ENCODE results near the gene CCDC175. TPM values are rescaled to one million over a fixed set of nuclear protein-coding genes. Genes with fewer than 3 reads are reported as not detected.

CCDC175 gene
- total RNA-seq, 1 donor from 2014 or later, result not detected

GRCh38 chr14:59482541-59483331, 93.9 kb downstream of the CCDC175 start:
- peak; percentile 56 for DNase-seq (ENCODE audit: low read depth, low spot score)

GRCh38 chr14:59481871-59482540, 94.6 kb downstream of the CCDC175 start:
- no peak for DNase-seq (ENCODE audit: low read depth, low spot score)

GRCh38 chr14:59481407-59481806, 95.2 kb downstream of the CCDC175 start:
- DNase-seq (ENCODE audit: low read depth, low spot score), result no peak

GRCh38 chr14:59480166-59480565, 96.4 kb downstream of the CCDC175 start:
- no peak for DNase-seq (ENCODE audit: low read depth, low spot score)

- DNase-seq (ENCODE audit: low read depth, low spot score), result no peak
Measured at GRCh38 chr14:59478540-59478939, 98.1 kb downstream of the CCDC175 start.

GRCh38 chr14:59475709-59476108, 100.9 kb downstream of the CCDC175 start:
- no peak for DNase-seq (ENCODE audit: low read depth, low spot score)

- no peak for DNase-seq (ENCODE audit: low read depth, low spot score)
Measured at GRCh38 chr14:59474172-59474571, 102.4 kb downstream of the CCDC175 start.

- DNase-seq (ENCODE audit: low read depth, low spot score), result no peak
Measured at GRCh38 chr14:59465316-59466135, 111.1 kb downstream of the CCDC175 start, which contains the start of gene GPR135. Gene GPR135 (minus strand): TSS chr14:59465380. CDS start chr14:59465226, 154 bp downstream.

- no peak for DNase-seq (ENCODE audit: low read depth, low spot score)
Measured at GRCh38 chr14:59464486-59465315, 111.9 kb downstream of the CCDC175 start.

- no peak for DNase-seq (ENCODE audit: low read depth, low spot score)
Measured at GRCh38 chr14:59463787-59464485, 112.7 kb downstream of the CCDC175 start.

- DNase-seq (ENCODE audit: low read depth, low spot score), result no peak
Measured at GRCh38 chr14:59461891-59462290, 114.7 kb downstream of the CCDC175 start.

GRCh38 chr14:59460378-59460777, 116.2 kb downstream of the CCDC175 start:
- DNase-seq (ENCODE audit: low read depth, low spot score), result no peak

- no peak for DNase-seq (ENCODE audit: low read depth, low spot score)
Measured at GRCh38 chr14:59458486-59458885, 118.1 kb downstream of the CCDC175 start.

GRCh38 chr14:59455411-59455810, 121.2 kb downstream of the CCDC175 start:
- DNase-seq (ENCODE audit: low read depth, low spot score), result no peak

Other genes with a start within 250 kb of the CCDC175 start
- 0.66 and 0.99 TPM in 2 replicates for gene GPR135, start 111.4 kb downstream of the CCDC175 start, total RNA-seq
- gene L3HYPDH, start 92.4 kb downstream of the CCDC175 start, total RNA-seq, result 35.5 and 44.6 TPM in 2 replicates
- gene JKAMP, start 92.3 kb downstream of the CCDC175 start, total RNA-seq, result 57.6 and 59.3 TPM in 2 replicates

Measured in pulmonary artery endothelial cell (primary cell).